GM21723 (cell line): Measurements from ENCODE around the gene CXorf58.

Experiments used
- ATAC-seq: cut with Tn5 transposase; IDR thresholded peaks from one replicate; pipeline ENCODE4 v1.9.1; 2021; ENCODE audit warnings: mild to moderate bottlenecking, moderate library complexity; ENCODE audit not compliant: unreplicated experiment

Gene CXorf58

GRCh38 chrX:23900220-23900797 lies 7.5 kb upstream of the CXorf58 start:
- no peak for ATAC-seq

GRCh38 chrX:23901060-23901459 lies 6.7 kb upstream of the CXorf58 start:
- ATAC-seq, result no peak

GRCh38 chrX:23901805-23902204 lies 6.0 kb upstream of the CXorf58 start:
- peak; percentile 71 for ATAC-seq

- peak; percentile 24 for ATAC-seq
Measured at GRCh38 chrX:23902419-23902818, 5.4 kb upstream of the CXorf58 start.

GRCh38 chrX:23904096-23904495 lies 3.7 kb upstream of the CXorf58 start:
- no peak for ATAC-seq

- no peak for ATAC-seq
Measured at GRCh38 chrX:23907111-23907497, 702 bp upstream of the CXorf58 start.

GRCh38 chrX:23908219-23909004 lies 606 bp downstream of the CXorf58 start:
- ATAC-seq, result no peak

GRCh38 chrX:23911126-23911835 lies 3.5 kb downstream of the CXorf58 start:
- ATAC-seq, result no peak

GRCh38 chrX:23919148-23919547 lies 11.3 kb downstream of the CXorf58 start:
- no peak for ATAC-seq

GRCh38 chrX:23919706-23920320 lies 12.0 kb downstream of the CXorf58 start:
- ATAC-seq, result no peak

GRCh38 chrX:23926015-23926414 lies 18.2 kb downstream of the CXorf58 start:
- ATAC-seq, result no peak

GRCh38 chrX:23930894-23931604 lies 23.2 kb downstream of the CXorf58 start:
- ATAC-seq, result no peak

GRCh38 chrX:23932046-23932445 lies 24.2 kb downstream of the CXorf58 start:
- ATAC-seq, result no peak

GRCh38 chrX:23935106-23935505 lies 27.3 kb downstream of the CXorf58 start:
- no peak for ATAC-seq

- ATAC-seq, result no peak
Measured at GRCh38 chrX:23936180-23936579, 28.4 kb downstream of the CXorf58 start.

- no peak for ATAC-seq
Measured at GRCh38 chrX:23937100-23937499, 29.3 kb downstream of the CXorf58 start.

GRCh38 chrX:23938690-23939089 lies 30.9 kb downstream of the CXorf58 start:
- no peak for ATAC-seq

- ATAC-seq, result no peak
Measured at GRCh38 chrX:23939203-23939602, 31.4 kb downstream of the CXorf58 start.

GRCh38 chrX:23944234-23944633 lies 36.4 kb downstream of the CXorf58 start:
- no peak for ATAC-seq

- no peak for ATAC-seq
Measured at GRCh38 chrX:23945206-23945605, 37.4 kb downstream of the CXorf58 start.

- ATAC-seq, result no peak
Measured at GRCh38 chrX:23952391-23952790, 44.6 kb downstream of the CXorf58 start.
